Left lung (tissue), 10 donors: ENCODE data around the gene CDKN2B. TPM values are rescaled to one million over a fixed set of nuclear protein-coding genes. Genes with fewer than 3 reads are reported as not detected.

Source experiments
- ATAC-seq: fragments of 200-7000 bp; cut with Tn5 transposase; one replicate; pipeline ENCODE4 v1.9.1; 2020; ENCODE audit warnings: moderate library complexity
- DNase-seq, 4 donors: peaks; one replicate each; pipeline ENCODE4 v3.0.0-alpha.2; 2013 to 2020
- H3K27ac ChIP-seq, 2 donors: fragments of 200-600 bp; sonication (generic) in 1 of 2; one replicate each; pipeline versions ENCODE4 v1.5.0 to v1.8.0; 2020 to 2021
- H3K27me3 ChIP-seq, 2 donors: fragments of 200-600 bp; sonication (generic) in 1 of 2; one replicate each; pipeline versions ENCODE4 v1.5.0 to v1.8.0; 2020 to 2021
- H3K36me3 ChIP-seq, 2 donors: fragments of 200-600 bp; sonication (generic) in 1 of 2; one replicate each; pipeline versions ENCODE4 v1.5.0 to v1.8.0; 2020 to 2021
- H3K4me1 ChIP-seq, 2 donors: fragments of 200-600 bp; one replicate each; pipeline ENCODE4 v1.8.0; 2021
- H3K4me3 ChIP-seq, 2 donors: fragments of 200-600 bp; sonication (generic) in 1 of 2; one replicate each; pipeline versions ENCODE4 v1.5.0 to v1.8.0; 2020 to 2021; ENCODE audit warnings: mild to moderate bottlenecking in 1 of 2
- H3K9me3 ChIP-seq, 2 donors: fragments of 200-600 bp; sonication (generic) in 1 of 2; one replicate each; pipeline versions ENCODE4 v1.5.0 to v1.8.0; 2020 to 2021
- CTCF ChIP-seq, 2 donors: fragments of 200-600 bp; sonication (generic) in 1 of 2; IDR thresholded peaks; one replicate each; pipeline versions ENCODE4 v1.5.0 to v1.8.0; 2021; ENCODE audit warnings: antibody characterized with exemption in 2 of 2
- intact Hi-C, 2 donors: fragments of 100-400 bp; cut with DNase I; formaldehyde crosslinking; loops; one replicate each; pipeline versions ENCODE4 v1.11.2 to v1.14.2; 2022
- polyA plus RNA-seq, 6 donors: library from polyadenylated mRNA; unstranded; fragments of 120-200 nt; gene quantifications; one replicate each; pipeline ENCODE4 v1.2.1, GENCODE V29; 2013; ENCODE audit not compliant: insufficient read length in 6 of 6
- total RNA-seq, 2 donors: library from RNA; stranded (reverse); fragmentation: NEBNext Ultra II Directional; extraction: Animal tissue kit (Norgen Biotek cat#: 25700); gene quantifications; one replicate each; pipeline ENCODE4 v1.2.1, GENCODE V29; 2021
- donor health status: DM: no; HTN: yes; CAD: no.
- donor health status: DM: no; HTN: no; CAD: no.

CDKN2B gene
- total and polyA plus RNA-seq, 8 donors = 0.06 to 75.6 (median 0.14) TPM; not detected in 1

GRCh38 chr9:21984101-21984500 is 25.0 kb downstream of the CDKN2B start:
- no peaks in the 10 kb centered on the region for H3K4me1 ChIP-seq
- no peak for TF ChIP-seq CTCF (IDR thresholded peaks at IDR 0.05)
- ATAC-seq = no peak
- intact Hi-C loops = no loop called here
- no peaks in the 10 kb centered on the region for H3K36me3 ChIP-seq
- H3K9me3 ChIP-seq = no peaks in the 10 kb centered on the region
- no peak for DNase-seq
- peaks cover 93 to 96% of the 10 kb centered on the region in 2 donors for H3K27me3 ChIP-seq
- no peak overlapping the region for H3K4me3 ChIP-seq
- H3K27ac ChIP-seq = no peak overlapping the region

- TF ChIP-seq CTCF (IDR thresholded peaks at IDR 0.05) = no peak
- Histone ChIP-seq H3K4me1 (no peaks in the 10 kb centered on the region), H3K36me3 (no peaks in the 10 kb centered on the region), H3K27ac (no peak overlapping the region), H3K9me3 (no peaks in the 10 kb centered on the region), H3K27me3 (peaks cover 93 to 96% of the 10 kb centered on the region in 2 donors), H3K4me3 (no peak overlapping the region)
- ATAC-seq (no peak), DNase-seq (no peak)
- intact Hi-C loops = no loop called here
Observed at GRCh38 chr9:21983561-21983935, 25.6 kb downstream of the CDKN2B start.

GRCh38 chr9:21982861-21983560 is 26.1 kb downstream of the CDKN2B start:
- DNase-seq (no peak), ATAC-seq (no peak)
- Histone ChIP-seq H3K4me1 (no peaks in the 10 kb centered on the region), H3K4me3 (no peak overlapping the region), H3K27me3 (peaks cover 93 to 96% of the 10 kb centered on the region in 2 donors), H3K9me3 (no peaks in the 10 kb centered on the region), H3K36me3 (no peaks in the 10 kb centered on the region), H3K27ac (no peak overlapping the region)
- no peak for TF ChIP-seq CTCF (IDR thresholded peaks at IDR 0.05)
- intact Hi-C loops = no loop called here

GRCh38 chr9:21982391-21982790 is 26.7 kb downstream of the CDKN2B start:
- H3K4me3 ChIP-seq = no peak overlapping the region
- no peak overlapping the region for H3K27ac ChIP-seq
- DNase-seq (no peak), ATAC-seq (no peak)
- H3K4me1 ChIP-seq = no peaks in the 10 kb centered on the region
- H3K36me3 ChIP-seq = no peaks in the 10 kb centered on the region
- peaks cover 92 to 96% of the 10 kb centered on the region in 2 donors for H3K27me3 ChIP-seq
- no peaks in the 10 kb centered on the region for H3K9me3 ChIP-seq
- intact Hi-C loops = no loop called here
- TF ChIP-seq CTCF (IDR thresholded peaks at IDR 0.05) = no peak

- ATAC-seq (no peak), DNase-seq (no peak)
- H3K9me3 ChIP-seq = no peaks in the 10 kb centered on the region
- no peaks in the 10 kb centered on the region for H3K36me3 ChIP-seq
- no peak for TF ChIP-seq CTCF (IDR thresholded peaks at IDR 0.05)
- intact Hi-C loops = no loop called here
- no peak overlapping the region for H3K4me3 ChIP-seq
- H3K27ac ChIP-seq = no peak overlapping the region
- peaks cover 95 to 98% of the 10 kb centered on the region in 2 donors for H3K27me3 ChIP-seq
- peaks cover 12 to 19% of the 10 kb centered on the region in 2 donors for H3K4me1 ChIP-seq
Observed at GRCh38 chr9:21976334-21976875, 32.7 kb downstream of the CDKN2B start.
